Keratinocyte (primary cell): Measurements from ENCODE around the gene TXNRD2. TPM values are rescaled to one million over a fixed set of nuclear protein-coding genes. Genes with fewer than 3 reads are reported as not detected.

Experiments used
- DNase-seq: peaks from one replicate; pipeline ENCODE4 v3.0.0-alpha.2; 2011; ENCODE audit warnings: low read depth, missing footprints, low spot score
- FAIRE-seq: peaks from 2 replicates; lab custom pipeline; 2011; peaks lifted over from hg19 to GRCh38; lab: Jason Lieb, UNC
- H2AFZ ChIP-seq: 2 replicates; pipeline ENCODE4 v1.6.0; 2012; ENCODE audit warnings: low read length, control low read depth, inconsistent platforms; ENCODE audit not compliant: control insufficient read depth
- H3K27ac ChIP-seq: 2 replicates; pipeline ENCODE4 v1.5.1; 2011; ENCODE audit warnings: low read length; ENCODE audit not compliant: control insufficient read depth, insufficient read depth
- H3K27me3 ChIP-seq: 3 replicates; pipeline ENCODE4 v1.6.0; 2011; ENCODE audit warnings: low read length; ENCODE audit not compliant: control insufficient read depth, insufficient read depth; ENCODE audit errors: extremely low read depth
- H3K36me3 ChIP-seq, 2 experiments: 2 replicates in 1 of 2; 3 replicates in 1 of 2; pipeline ENCODE4 v1.5.1; 2011; ENCODE audit warnings: low read length in 2 of 2, mild to moderate bottlenecking in 1 of 2; ENCODE audit not compliant: control insufficient read depth in 2 of 2, insufficient read depth in 2 of 2; ENCODE audit errors: extremely low read depth in 1 of 2
- H3K4me1 ChIP-seq: 3 replicates; pipeline ENCODE4 v1.5.1; 2011; ENCODE audit warnings: low read length; ENCODE audit not compliant: control insufficient read depth, insufficient read depth; ENCODE audit errors: extremely low read depth
- H3K4me2 ChIP-seq: 3 replicates; pipeline ENCODE4 v1.6.0; 2011; ENCODE audit warnings: low read depth, low read length; ENCODE audit not compliant: control insufficient read depth, insufficient read depth; ENCODE audit errors: extremely low read depth
- H3K4me3 ChIP-seq, 3 experiments: fragments of 200-600 bp in 1 of 3; sonication (generic) in 1 of 3; 2 replicates in 2 of 3; 3 replicates in 1 of 3; pipeline ENCODE4 v1.5.1; 2011 to 2016; ENCODE audit warnings: low read length in 3 of 3, mild to moderate bottlenecking in 3 of 3, control low read depth in 2 of 3, inconsistent platforms in 1 of 3, low read depth in 1 of 3, mixed read lengths in 1 of 3, mixed run types in 1 of 3, moderate library complexity in 1 of 3; ENCODE audit not compliant: control insufficient read depth in 2 of 3, insufficient read depth in 2 of 3; ENCODE audit errors: extremely low read depth in 1 of 3
- H3K79me2 ChIP-seq: 2 replicates; pipeline ENCODE4 v1.6.0; 2012; ENCODE audit warnings: low read length; ENCODE audit not compliant: control insufficient read depth, insufficient read depth
- H3K9ac ChIP-seq: 3 replicates; pipeline ENCODE4 v1.6.0; 2011; ENCODE audit warnings: low read length; ENCODE audit not compliant: control insufficient read depth, insufficient read depth; ENCODE audit errors: extremely low read depth
- H3K9me1 ChIP-seq: 3 replicates; pipeline ENCODE4 v1.6.0; 2011; ENCODE audit warnings: low read length; ENCODE audit not compliant: control insufficient read depth, insufficient read depth; ENCODE audit errors: extremely low read depth
- H3K9me3 ChIP-seq: 2 replicates; pipeline ENCODE4 v1.5.1; 2012; ENCODE audit warnings: low read depth, low read length; ENCODE audit not compliant: control insufficient read depth
- H4K20me1 ChIP-seq: 3 replicates; pipeline ENCODE4 v1.6.0; 2011; ENCODE audit warnings: low read length; ENCODE audit not compliant: control insufficient read depth, insufficient read depth; ENCODE audit errors: extremely low read depth
- EZH2 ChIP-seq: IDR thresholded peaks from one replicate; pipeline ENCODE4 v1.6.1; 2012; ENCODE audit warnings: inconsistent platforms, mild to moderate bottlenecking, low read length, moderate library complexity
- dilution Hi-C: fragments of 300-500 bp; cut with MboI; formaldehyde crosslinking; loops from one replicate; pipeline ENCODE4 v1.7.0; 2020; ENCODE audit warnings: low sequenced_read_pairs; ENCODE audit not compliant: extremely low pct_ligation_motif_present
- polyA plus RNA-seq, 5 experiments: library from polyadenylated mRNA; depleted of rRNA in 3 of 5; stranded (reverse) in 3 of 5; stranded (forward) in 1 of 5; unstranded in 1 of 5; fragments of >200 nt; gene quantifications; 1 replicate in 1 of 5; 2 replicates in 3 of 5; 3 replicates in 1 of 5; pipeline versions ENCODE4 v1.2.1 to v1.2.3, GENCODE V29; 2011 to 2012; ENCODE audit warnings: missing spikeins in 2 of 5, low read depth in 1 of 5, low replicate concordance in 1 of 5
- TF ChIP-seq, protein P1 (sequence below), 3 experiments: IDR thresholded peaks in 1 of 3; conservative IDR thresholded peaks in 1 of 3; optimal IDR thresholded peaks in 1 of 3; 2 replicates in 2 of 3; 3 replicates in 1 of 3; pipeline versions ENCODE3 to v1.5.1; 2011; ENCODE audit warnings: low read length in 3 of 3, mild to moderate bottlenecking in 3 of 3, moderate library complexity in 2 of 3, control low read depth in 1 of 3, inconsistent platforms in 1 of 3; ENCODE audit not compliant: insufficient read depth in 2 of 3; ENCODE audit errors: extremely low read depth in 1 of 3

The TXNRD2 gene
- polyA plus RNA-seq, 1 donor (not counting 4 experiments of a cell fraction or from before 2014, with no cell fraction given) = 16.0 TPM

DNA sequence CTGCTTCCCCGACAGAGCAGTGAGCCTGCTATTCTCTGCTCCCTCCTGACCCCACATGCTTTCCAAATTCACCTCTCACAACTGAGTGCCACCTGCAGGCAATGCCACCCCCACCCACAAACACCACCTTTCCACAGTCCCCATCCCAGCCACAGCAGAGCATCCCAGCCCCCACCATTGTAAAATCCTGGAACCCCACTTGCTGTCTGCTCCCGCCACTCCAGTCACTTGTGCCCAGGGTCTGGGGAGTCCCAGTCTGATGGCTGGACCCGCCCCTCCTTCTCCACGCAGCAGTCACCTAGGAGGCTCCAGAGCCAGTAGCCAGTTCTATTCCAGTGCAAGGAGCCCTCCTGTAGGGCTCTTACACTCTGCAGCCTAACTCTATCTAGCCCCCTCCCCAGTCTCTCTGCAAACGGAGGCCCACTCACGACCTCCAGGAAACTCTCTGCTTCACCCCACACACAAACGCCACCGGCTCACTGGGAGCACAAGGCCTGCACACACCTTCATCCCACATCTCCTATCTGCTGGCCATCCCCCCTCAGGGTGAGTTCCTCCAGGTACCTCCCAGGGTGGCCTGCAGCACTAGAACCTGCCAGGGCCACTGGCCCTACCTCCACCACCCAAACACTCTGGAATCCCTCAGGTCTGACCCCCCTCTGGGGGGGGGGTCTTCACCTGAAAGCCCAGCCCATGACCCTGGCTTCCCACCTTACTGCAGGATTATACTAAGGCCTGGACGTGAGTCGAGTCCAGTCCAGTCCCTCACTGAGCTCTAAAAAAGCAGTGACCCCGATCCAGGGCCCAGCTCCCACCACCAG lies 88.3 kb downstream of the TXNRD2 start:
- no peaks in the 10 kb centered on the region for H3K9me1 ChIP-seq
- peak overlapping the region; percentile 87 for H3K9ac ChIP-seq
- no peak overlapping the region for H2AFZ ChIP-seq
- no peaks in the 10 kb centered on the region for H3K27me3 ChIP-seq
- H3K4me3 ChIP-seq = peak overlapping the region; percentile 89 to 93 (median 93)
- dilution Hi-C loops = no loop called here
- no peaks in the 10 kb centered on the region for H3K9me3 ChIP-seq
- H3K4me1 ChIP-seq = peaks cover 59% of the 10 kb centered on the region
- peak overlapping the region; percentile 66 for H3K27ac ChIP-seq
- TF ChIP-seq, protein P1, sequence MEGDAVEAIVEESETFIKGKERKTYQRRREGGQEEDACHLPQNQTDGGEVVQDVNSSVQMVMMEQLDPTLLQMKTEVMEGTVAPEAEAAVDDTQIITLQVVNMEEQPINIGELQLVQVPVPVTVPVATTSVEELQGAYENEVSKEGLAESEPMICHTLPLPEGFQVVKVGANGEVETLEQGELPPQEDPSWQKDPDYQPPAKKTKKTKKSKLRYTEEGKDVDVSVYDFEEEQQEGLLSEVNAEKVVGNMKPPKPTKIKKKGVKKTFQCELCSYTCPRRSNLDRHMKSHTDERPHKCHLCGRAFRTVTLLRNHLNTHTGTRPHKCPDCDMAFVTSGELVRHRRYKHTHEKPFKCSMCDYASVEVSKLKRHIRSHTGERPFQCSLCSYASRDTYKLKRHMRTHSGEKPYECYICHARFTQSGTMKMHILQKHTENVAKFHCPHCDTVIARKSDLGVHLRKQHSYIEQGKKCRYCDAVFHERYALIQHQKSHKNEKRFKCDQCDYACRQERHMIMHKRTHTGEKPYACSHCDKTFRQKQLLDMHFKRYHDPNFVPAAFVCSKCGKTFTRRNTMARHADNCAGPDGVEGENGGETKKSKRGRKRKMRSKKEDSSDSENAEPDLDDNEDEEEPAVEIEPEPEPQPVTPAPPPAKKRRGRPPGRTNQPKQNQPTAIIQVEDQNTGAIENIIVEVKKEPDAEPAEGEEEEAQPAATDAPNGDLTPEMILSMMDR (optimal IDR thresholded peaks at IDR 0.05 in 1 of 3, IDR thresholded peaks at IDR 0.05 in 1 of 3, conservative IDR thresholded peaks at IDR 0.05 in 1 of 3; ENCODE audit: extremely low read depth in 1 of 3, insufficient read depth in 2 of 3, low read length in 3 of 3) = no peak
- no peak for TF ChIP-seq EZH2
- peak overlapping the region; percentile 96 for H3K4me2 ChIP-seq
- peaks cover 54% of the 10 kb centered on the region for H3K79me2 ChIP-seq
- FAIRE-seq = no peak
- H3K36me3 ChIP-seq = peaks cover 12 to 25% of the 10 kb centered on the region in 2 experiments
- no peak for DNase-seq
- H4K20me1 ChIP-seq = peaks cover 9% of the 10 kb centered on the region

DNA sequence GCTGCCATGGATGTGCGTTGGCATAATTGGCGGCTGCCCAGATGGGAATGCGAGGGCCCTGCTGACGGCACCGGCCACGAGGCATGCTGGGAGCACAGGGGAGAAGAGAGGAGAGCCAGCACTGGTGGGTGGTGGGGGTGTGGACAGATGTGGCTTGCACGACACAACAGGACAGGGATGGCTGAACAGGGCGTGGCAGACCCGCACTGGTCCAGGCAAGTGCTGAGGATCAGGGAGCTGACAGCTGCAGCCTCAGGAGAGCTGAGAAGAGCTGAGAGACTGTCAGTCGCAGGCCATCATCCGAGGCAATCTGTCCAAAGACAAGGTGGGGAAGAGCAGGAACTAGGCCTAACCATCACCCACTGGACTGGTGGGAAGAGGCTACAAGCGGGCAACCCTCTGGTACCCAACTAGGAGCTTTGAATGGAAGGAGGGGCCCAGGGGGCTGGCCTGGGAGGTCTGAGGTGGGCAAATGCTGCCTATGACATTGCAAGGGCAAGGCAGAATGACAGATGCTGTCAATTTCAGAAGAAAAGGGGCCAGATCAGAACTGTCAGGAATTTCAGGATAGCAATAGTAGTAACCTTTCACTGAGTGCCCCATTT lies 89.3 kb downstream of the TXNRD2 start:
- Histone ChIP-seq H3K27me3 (no peaks in the 10 kb centered on the region), H3K27ac (no peak overlapping the region), H3K9ac (peak overlapping the region; percentile 87), H3K4me2 (peak overlapping the region; percentile 96), H2AFZ (no peak overlapping the region), H3K4me3 (peak overlapping the region; percentile 89 to 93 (median 93)), H3K4me1 (peaks cover 59% of the 10 kb centered on the region), H4K20me1 (peaks cover 9% of the 10 kb centered on the region), H3K9me3 (no peaks in the 10 kb centered on the region), H3K9me1 (no peaks in the 10 kb centered on the region), H3K36me3 (peaks cover 12 to 28% of the 10 kb centered on the region in 2 experiments), H3K79me2 (peaks cover 54% of the 10 kb centered on the region)
- no peak for DNase-seq
- FAIRE-seq = no peak
- TF ChIP-seq, protein P1 (optimal IDR thresholded peaks at IDR 0.05 in 1 of 3, IDR thresholded peaks at IDR 0.05 in 1 of 3, conservative IDR thresholded peaks at IDR 0.05 in 1 of 3; ENCODE audit: extremely low read depth in 1 of 3, insufficient read depth in 2 of 3, low read length in 3 of 3) = no peak
- TF ChIP-seq EZH2 = no peak
- dilution Hi-C loops = no loop called here
